GM21367 (cell line): ENCODE data around the gene KIAA0513.

Experiments used
- ATAC-seq: cut with Tn5 transposase; IDR thresholded peaks from one replicate; pipeline ENCODE4 v1.9.1; 2021; ENCODE audit not compliant: unreplicated experiment

KIAA0513 gene

GRCh38 chr16:85068746-85069145 lies 41.2 kb downstream of the KIAA0513 start:
- no peak for ATAC-seq

GRCh38 chr16:85069171-85069570 lies 41.6 kb downstream of the KIAA0513 start:
- no peak for ATAC-seq

GRCh38 chr16:85072076-85072860 lies 44.7 kb downstream of the KIAA0513 start:
- ATAC-seq = no peak

DNA sequence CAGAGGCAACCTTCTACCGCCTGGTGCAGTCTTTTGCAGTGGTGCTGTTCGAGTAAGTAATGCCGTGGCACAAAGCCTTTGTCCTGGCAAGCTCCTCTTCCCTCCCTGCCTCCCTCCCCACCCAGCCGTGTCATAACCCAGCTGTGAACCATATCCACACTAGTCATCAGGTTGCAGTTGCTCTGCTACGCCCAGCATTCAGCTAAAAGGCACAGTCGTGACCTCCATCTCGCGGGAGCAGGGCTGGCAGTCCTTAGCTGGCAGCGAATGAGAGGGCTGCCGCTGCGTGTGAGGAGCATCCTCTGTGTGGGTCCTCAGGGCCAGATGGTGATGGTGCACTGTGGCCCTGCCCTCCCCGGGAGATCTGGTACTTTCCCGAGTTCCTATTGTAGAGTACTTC lies 45.4 kb downstream of the KIAA0513 start:
- no peak for ATAC-seq

DNA sequence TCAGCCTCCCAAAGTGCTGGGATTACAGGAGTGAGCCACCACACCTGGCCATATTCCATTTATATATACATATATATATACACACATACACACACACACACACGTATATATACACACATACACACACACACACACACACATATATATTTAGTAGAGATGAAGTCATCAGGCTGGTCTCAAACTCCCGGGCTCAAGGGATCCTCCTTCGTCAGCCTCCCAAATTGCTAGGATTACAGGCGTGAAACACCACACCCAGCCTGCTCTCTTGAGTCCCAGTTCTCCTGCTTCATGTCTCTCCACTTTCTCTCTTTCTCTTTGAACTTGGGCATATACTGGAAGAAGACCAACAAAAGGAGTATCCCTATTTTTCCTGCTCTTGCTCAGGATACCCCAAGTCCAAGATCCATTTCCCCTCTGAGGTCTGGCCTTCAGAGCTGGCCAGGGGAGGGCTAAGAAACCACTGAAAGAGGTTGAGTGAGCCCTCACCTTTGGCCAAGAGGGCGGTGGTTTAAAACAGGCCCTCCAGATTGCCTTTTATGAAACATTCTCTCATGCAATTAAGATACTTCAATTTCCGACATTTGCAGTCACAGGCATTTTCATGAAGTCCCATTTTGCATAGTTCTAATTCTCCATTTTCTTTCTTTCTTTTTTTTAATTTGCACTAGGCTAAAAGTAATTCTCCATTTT lies 46.8 kb downstream of the KIAA0513 start:
- ATAC-seq = no peak

- ATAC-seq = no peak
Measured at GRCh38 chr16:85075236-85075924, 47.8 kb downstream of the KIAA0513 start.

- no peak for ATAC-seq
Measured at GRCh38 chr16:85077039-85077438, 49.4 kb downstream of the KIAA0513 start.

GRCh38 chr16:85077576-85078125 lies 50.1 kb downstream of the KIAA0513 start:
- no peak for ATAC-seq

DNA sequence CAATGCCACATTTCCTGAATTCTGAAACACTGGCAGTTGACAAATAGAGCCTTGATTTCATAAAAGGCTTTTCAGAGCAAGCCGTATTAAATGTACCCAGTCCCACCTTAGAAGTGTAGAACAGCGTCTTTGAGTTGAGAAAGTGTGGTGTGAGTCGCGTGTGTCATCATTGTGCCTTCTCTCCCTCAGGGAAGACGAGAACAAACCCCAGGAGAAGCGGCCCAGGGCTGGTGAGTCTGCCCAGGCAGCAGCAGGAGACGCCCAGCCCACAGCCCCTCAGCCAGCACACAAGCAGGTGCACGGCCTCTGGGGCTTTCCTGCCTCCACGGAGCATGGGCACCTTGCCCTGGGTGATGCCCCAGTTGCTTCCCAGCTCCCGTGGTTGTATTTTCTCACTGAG lies 50.6 kb downstream of the KIAA0513 start:
- no peak for ATAC-seq

- ATAC-seq = no peak
Measured at GRCh38 chr16:85078952-85079351, 51.4 kb downstream of the KIAA0513 start.

- ATAC-seq = no peak
Measured at GRCh38 chr16:85079785-85080570, 52.4 kb downstream of the KIAA0513 start.

GRCh38 chr16:85081038-85081437 lies 53.4 kb downstream of the KIAA0513 start:
- ATAC-seq = no peak

DNA sequence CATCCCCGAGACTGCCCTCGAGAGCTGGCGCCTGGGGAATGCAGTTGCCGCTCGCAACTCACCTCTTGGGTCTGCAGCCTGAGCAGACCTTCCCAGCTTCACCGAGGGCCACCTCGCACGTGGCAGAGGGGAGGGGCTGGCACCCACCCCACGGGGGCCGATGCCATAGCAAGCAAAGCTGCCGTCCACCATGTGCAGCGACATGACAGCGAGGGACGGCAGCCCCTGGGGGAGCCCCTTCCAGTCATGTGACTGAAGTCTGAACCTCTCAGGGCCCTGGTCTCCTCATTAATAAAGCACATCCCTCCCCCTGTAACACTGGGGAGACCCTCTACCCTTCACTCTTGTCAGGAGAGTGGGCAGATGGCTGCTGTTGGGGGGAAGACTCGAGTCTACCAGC lies 54.2 kb downstream of the KIAA0513 start:
- no peak for ATAC-seq

- no peak for ATAC-seq
Measured at GRCh38 chr16:85082173-85083050, 54.8 kb downstream of the KIAA0513 start.

- no peak for ATAC-seq
Measured at GRCh38 chr16:85083051-85083639, 55.5 kb downstream of the KIAA0513 start.

DNA sequence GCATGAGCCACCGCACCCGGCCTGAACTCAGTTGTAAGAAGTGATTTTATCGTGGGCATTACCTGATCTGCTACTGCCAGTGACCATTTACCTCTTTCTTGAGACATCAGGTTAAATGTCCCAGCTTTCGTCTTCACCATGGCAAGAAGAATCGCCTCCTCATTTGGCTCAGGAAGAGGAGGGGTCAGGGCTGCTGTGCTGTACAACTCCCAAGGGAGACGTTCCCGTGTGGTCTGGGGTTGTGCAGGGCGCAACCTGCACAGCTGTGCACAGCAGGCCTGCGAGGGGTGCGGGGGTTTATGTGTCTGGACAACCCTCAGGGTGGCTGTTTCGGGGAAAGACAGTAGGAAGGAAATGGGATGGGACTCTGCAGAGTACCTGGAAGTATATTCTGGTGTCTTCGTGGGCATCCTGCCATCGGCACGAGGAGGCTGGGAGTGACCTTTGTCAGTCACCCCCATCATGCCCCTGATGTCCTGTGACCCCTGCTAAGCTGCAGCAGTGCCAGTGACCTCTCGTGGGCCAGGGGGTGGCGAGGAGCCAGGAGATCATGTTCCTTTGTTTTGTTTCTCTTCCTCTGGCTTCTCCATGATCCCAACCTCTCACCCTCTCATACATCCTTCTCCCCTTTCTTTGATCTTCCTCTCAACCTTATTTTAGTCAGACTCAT lies 57.4 kb downstream of the KIAA0513 start:
- no peak for ATAC-seq

DNA sequence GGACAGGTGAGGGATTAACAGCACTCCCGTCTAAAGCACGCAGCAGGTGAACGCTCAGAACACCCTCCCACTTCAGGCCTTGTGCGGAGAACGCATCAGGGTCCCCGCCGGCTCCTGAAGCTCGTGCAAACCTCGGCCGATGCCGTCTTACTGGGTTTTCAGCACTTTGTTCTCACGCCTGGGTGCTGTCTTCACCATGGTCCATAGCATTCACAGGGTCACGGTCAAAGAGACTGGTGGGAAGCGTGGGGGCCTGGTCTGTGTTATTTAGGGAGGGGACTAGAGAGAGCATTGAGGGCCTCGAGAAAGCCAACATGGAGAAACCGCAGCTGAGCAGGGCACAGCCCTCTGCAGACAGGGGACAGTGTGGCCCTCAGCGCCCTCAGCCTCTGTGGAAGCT lies 58.1 kb downstream of the KIAA0513 start:
- ATAC-seq = no peak

- ATAC-seq = no peak
Measured at GRCh38 chr16:85086347-85087291, 59.0 kb downstream of the KIAA0513 start.
